ENCODE results near the gene COMMD7.

- TF ChIP-seq, protein P1, sequence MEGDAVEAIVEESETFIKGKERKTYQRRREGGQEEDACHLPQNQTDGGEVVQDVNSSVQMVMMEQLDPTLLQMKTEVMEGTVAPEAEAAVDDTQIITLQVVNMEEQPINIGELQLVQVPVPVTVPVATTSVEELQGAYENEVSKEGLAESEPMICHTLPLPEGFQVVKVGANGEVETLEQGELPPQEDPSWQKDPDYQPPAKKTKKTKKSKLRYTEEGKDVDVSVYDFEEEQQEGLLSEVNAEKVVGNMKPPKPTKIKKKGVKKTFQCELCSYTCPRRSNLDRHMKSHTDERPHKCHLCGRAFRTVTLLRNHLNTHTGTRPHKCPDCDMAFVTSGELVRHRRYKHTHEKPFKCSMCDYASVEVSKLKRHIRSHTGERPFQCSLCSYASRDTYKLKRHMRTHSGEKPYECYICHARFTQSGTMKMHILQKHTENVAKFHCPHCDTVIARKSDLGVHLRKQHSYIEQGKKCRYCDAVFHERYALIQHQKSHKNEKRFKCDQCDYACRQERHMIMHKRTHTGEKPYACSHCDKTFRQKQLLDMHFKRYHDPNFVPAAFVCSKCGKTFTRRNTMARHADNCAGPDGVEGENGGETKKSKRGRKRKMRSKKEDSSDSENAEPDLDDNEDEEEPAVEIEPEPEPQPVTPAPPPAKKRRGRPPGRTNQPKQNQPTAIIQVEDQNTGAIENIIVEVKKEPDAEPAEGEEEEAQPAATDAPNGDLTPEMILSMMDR (IDR thresholded peaks at IDR 0.05): no peak
- TF ChIP-seq POLR2A (IDR thresholded peaks at IDR 0.05): no peak
Measured at GRCh38 chr20:32655903-32656512, 87.3 kb downstream of the COMMD7 start.
